BLaER1 treated with 17β-estradiol and CSF1 and Interleukin-3, amounts not matched to agents 10 nM and 100 nM (cell line): Measurements from ENCODE around the gene GALNS.

Experiments used
- H3K27ac ChIP-seq, 11 experiments: shearing (Covaris generic); formaldehyde crosslinking; 2 replicates each; pipeline ENCODE4 v1.8.1; 2022
- H3K27me3 ChIP-seq, 11 experiments: shearing (Covaris generic); formaldehyde crosslinking; 2 replicates each; pipeline ENCODE4 v1.8.1; 2022
- H3K36me3 ChIP-seq, 11 experiments: shearing (Covaris generic); formaldehyde crosslinking; 2 replicates each; pipeline ENCODE4 v1.8.1; 2022
- H3K4me1 ChIP-seq, 10 experiments: shearing (Covaris generic); formaldehyde crosslinking; 2 replicates each; pipeline ENCODE4 v1.8.1; 2022
- H3K4me2 ChIP-seq, 11 experiments: shearing (Covaris generic); formaldehyde crosslinking; 2 replicates each; pipeline ENCODE4 v1.8.1; 2022
- H3K4me3 ChIP-seq, 10 experiments: shearing (Covaris generic); formaldehyde crosslinking; 2 replicates each; pipeline ENCODE4 v1.8.1; 2022
- H3K9ac ChIP-seq, 11 experiments: shearing (Covaris generic); formaldehyde crosslinking; 2 replicates each; pipeline ENCODE4 v1.8.1; 2022
- H3K9me3 ChIP-seq, 11 experiments: shearing (Covaris generic); formaldehyde crosslinking; replicated peaks in 1 of 11; 2 replicates each; pipeline ENCODE4 v1.8.1; 2022
- H4K20me1 ChIP-seq, 11 experiments: shearing (Covaris generic); formaldehyde crosslinking; 2 replicates each; pipeline ENCODE4 v1.8.1; 2022
- Cebpa-rat ChIP-seq, 11 experiments: shearing (Covaris generic); IDR thresholded peaks; 2 replicates each; pipeline ENCODE4 v1.8.1; 2022

GALNS gene

GRCh38 chr16:88868974-88869672, 12.4 kb upstream of the GALNS start:
- Histone ChIP-seq H3K4me2 (peak overlapping the region in 3 of 11 experiments; percentile 21 to 65 (median 55); a peak in 5 of 22 replicates), H4K20me1 (peaks cover 0 to 56% (median 15%) of the 10 kb centered on the region in 11 experiments; a peak in 12 of 22 replicates), H3K9me3 (no peaks in the 10 kb centered on the region), H3K27ac (no peak overlapping the region), H3K9ac (no peak overlapping the region), H3K27me3 (peaks cover 25 to 41% (median 33%) of the 10 kb centered on the region in 11 experiments), H3K36me3 (peaks cover 0 to 2% (median 0%) of the 10 kb centered on the region in 11 experiments; a peak in 1 of 22 replicates), H3K4me1 (peaks cover 16 to 73% (median 49%) of the 10 kb centered on the region in 10 experiments), H3K4me3 (no peak overlapping the region)
- no peak for TF ChIP-seq Cebpa-rat (IDR thresholded peaks at IDR 0.05)

GRCh38 chr16:88867581-88868246, 11.0 kb upstream of the GALNS start:
- peaks cover 0 to 56% (median 13%) of the 10 kb centered on the region in 11 experiments; a peak in 12 of 22 replicates for H4K20me1 ChIP-seq
- H3K9ac ChIP-seq = no peak overlapping the region
- no peak for TF ChIP-seq Cebpa-rat (IDR thresholded peaks at IDR 0.05)
- H3K9me3 ChIP-seq = no peaks in the 10 kb centered on the region
- H3K36me3 ChIP-seq = peaks cover 1 to 9% (median 4%) of the 10 kb centered on the region in 11 experiments; a peak in 16 of 22 replicates
- no peak overlapping the region for H3K27ac ChIP-seq
- peak overlapping the region in 7 of 11 experiments; percentile 24 to 65 (median 58); a peak in 12 of 22 replicates for H3K4me2 ChIP-seq
- peaks cover 16 to 82% (median 59%) of the 10 kb centered on the region in 10 experiments for H3K4me1 ChIP-seq
- no peak overlapping the region for H3K4me3 ChIP-seq
- H3K27me3 ChIP-seq = peaks cover 25 to 41% (median 33%) of the 10 kb centered on the region in 11 experiments

GRCh38 chr16:88866151-88866920, 9.6 kb upstream of the GALNS start, which contains the start of gene PABPN1L:
Gene PABPN1L (minus strand): TSS chr16:88866660. CDS start chr16:88866606, 54 bp downstream.
- H3K27ac ChIP-seq = no peak within 1 kb of the TSS
- no peaks in the 10 kb centered on the region for H3K9me3 ChIP-seq
- H3K27me3 ChIP-seq = peaks cover 19 to 34% (median 27%) of the 10 kb centered on the region in 11 experiments
- peaks cover 0 to 60% (median 7%) of the 10 kb centered on the region in 11 experiments; a peak in 15 of 22 replicates for H4K20me1 ChIP-seq
- peak within 1 kb of the TSS in 8 of 11 experiments; percentile 8 to 65 (median 56); a peak in 15 of 22 replicates for H3K4me2 ChIP-seq
- H3K9ac ChIP-seq = peak within 1 kb of the TSS in 3 of 11 experiments; percentile 24 to 29 (median 24); a peak in 3 of 22 replicates
- TF ChIP-seq Cebpa-rat (IDR thresholded peaks at IDR 0.05) = no peak
- no peak within 1 kb of the TSS for H3K4me3 ChIP-seq
- peaks cover 15 to 23% (median 18%) of the 10 kb centered on the region in 11 experiments for H3K36me3 ChIP-seq
- H3K4me1 ChIP-seq = peaks cover 10 to 79% (median 63%) of the 10 kb centered on the region in 10 experiments

GRCh38 chr16:88865742-88866141, 9.0 kb upstream of the GALNS start:
- TF ChIP-seq Cebpa-rat (IDR thresholded peaks at IDR 0.05) = no peak
- H3K4me3 ChIP-seq = no peak overlapping the region
- no peaks in the 10 kb centered on the region for H3K9me3 ChIP-seq
- H3K4me2 ChIP-seq = peak overlapping the region in 8 of 11 experiments; percentile 8 to 65 (median 56); a peak in 14 of 22 replicates
- no peak overlapping the region for H3K27ac ChIP-seq
- H3K9ac ChIP-seq = peak overlapping the region in 3 of 11 experiments; percentile 7 to 29 (median 24); a peak in 2 of 22 replicates
- H4K20me1 ChIP-seq = peaks cover 0 to 60% (median 6%) of the 10 kb centered on the region in 11 experiments; a peak in 14 of 22 replicates
- H3K27me3 ChIP-seq = peaks cover 13 to 28% (median 21%) of the 10 kb centered on the region in 11 experiments
- peaks cover 6 to 79% (median 63%) of the 10 kb centered on the region in 10 experiments for H3K4me1 ChIP-seq
- peaks cover 21 to 29% (median 24%) of the 10 kb centered on the region in 11 experiments for H3K36me3 ChIP-seq

GRCh38 chr16:88865310-88865709, 8.6 kb upstream of the GALNS start:
- no peak overlapping the region for H3K4me3 ChIP-seq
- peaks cover 0 to 61% (median 6%) of the 10 kb centered on the region in 11 experiments; a peak in 14 of 22 replicates for H4K20me1 ChIP-seq
- H3K27ac ChIP-seq = no peak overlapping the region
- no peaks in the 10 kb centered on the region for H3K9me3 ChIP-seq
- TF ChIP-seq Cebpa-rat (IDR thresholded peaks at IDR 0.05) = no peak
- H3K4me1 ChIP-seq = peaks cover 6 to 79% (median 63%) of the 10 kb centered on the region in 10 experiments
- peaks cover 9 to 24% (median 17%) of the 10 kb centered on the region in 11 experiments for H3K27me3 ChIP-seq
- 0 out of 22 replicates have a peak overlapping the region, but pooled peaks of 2 of the 11 experiments have one; percentile 7 to 24 for H3K9ac ChIP-seq
- H3K4me2 ChIP-seq = peak overlapping the region in 7 of 11 experiments; percentile 8 to 65 (median 55); a peak in 5 of 22 replicates
- H3K36me3 ChIP-seq = peaks cover 25 to 33% (median 28%) of the 10 kb centered on the region in 11 experiments

GRCh38 chr16:88864521-88864920, 7.8 kb upstream of the GALNS start:
- Histone ChIP-seq H3K36me3 (peaks cover 25 to 37% (median 33%) of the 10 kb centered on the region in 11 experiments), H3K9ac (peak overlapping the region in 2 of 11 experiments; percentile 35 to 56; a peak in 1 of 22 replicates)

GRCh38 chr16:88864099-88864498, 7.4 kb upstream of the GALNS start:
- H3K4me1 ChIP-seq = peaks cover 18 to 87% (median 74%) of the 10 kb centered on the region in 10 experiments

More at GRCh38 chr16:88864521-88864920, 7.8 kb upstream of the GALNS start:
- Histone ChIP-seq H3K4me2 (peak overlapping the region in 7 of 11 experiments; percentile 23 to 64 (median 52); a peak in 6 of 22 replicates), H4K20me1 (peaks cover 0 to 64% (median 6%) of the 10 kb centered on the region in 11 experiments; a peak in 13 of 22 replicates), H3K4me3 (no peak overlapping the region), H3K9me3 (no peaks in the 10 kb centered on the region), H3K27me3 (peaks cover 1 to 16% (median 10%) of the 10 kb centered on the region in 11 experiments; a peak in 18 of 22 replicates), H3K27ac (peak overlapping the region in 3 of 11 experiments; percentile 21 to 97 (median 25); a peak in 2 of 22 replicates), H3K4me1 (peaks cover 14 to 85% (median 70%) of the 10 kb centered on the region in 10 experiments)
- TF ChIP-seq Cebpa-rat (IDR thresholded peaks at IDR 0.05) = no peak

More at GRCh38 chr16:88864099-88864498, 7.4 kb upstream of the GALNS start:
- H3K27ac ChIP-seq = peak overlapping the region in 4 of 11 experiments; percentile 21 to 97 (median 40); a peak in 5 of 22 replicates
- no peaks in the 10 kb centered on the region for H3K9me3 ChIP-seq
- H3K27me3 ChIP-seq = peaks cover 0 to 11% (median 5%) of the 10 kb centered on the region in 11 experiments; a peak in 13 of 22 replicates
- H3K4me3 ChIP-seq = no peak overlapping the region
- TF ChIP-seq Cebpa-rat (IDR thresholded peaks at IDR 0.05) = no peak
- peaks cover 25 to 40% (median 33%) of the 10 kb centered on the region in 11 experiments for H3K36me3 ChIP-seq
- peak overlapping the region in 5 of 11 experiments; percentile 6 to 56 (median 31); a peak in 5 of 22 replicates for H3K9ac ChIP-seq
- H3K4me2 ChIP-seq = peak overlapping the region in 8 of 11 experiments; percentile 23 to 64 (median 52); a peak in 12 of 22 replicates
- peaks cover 0 to 63% (median 6%) of the 10 kb centered on the region in 11 experiments; a peak in 12 of 22 replicates for H4K20me1 ChIP-seq
